ENCODE measurements around the gene ASB6. TPM values are rescaled to one million over a fixed set of nuclear protein-coding genes. Genes with fewer than 3 reads are reported as not detected.

The ASB6 gene, protein sequence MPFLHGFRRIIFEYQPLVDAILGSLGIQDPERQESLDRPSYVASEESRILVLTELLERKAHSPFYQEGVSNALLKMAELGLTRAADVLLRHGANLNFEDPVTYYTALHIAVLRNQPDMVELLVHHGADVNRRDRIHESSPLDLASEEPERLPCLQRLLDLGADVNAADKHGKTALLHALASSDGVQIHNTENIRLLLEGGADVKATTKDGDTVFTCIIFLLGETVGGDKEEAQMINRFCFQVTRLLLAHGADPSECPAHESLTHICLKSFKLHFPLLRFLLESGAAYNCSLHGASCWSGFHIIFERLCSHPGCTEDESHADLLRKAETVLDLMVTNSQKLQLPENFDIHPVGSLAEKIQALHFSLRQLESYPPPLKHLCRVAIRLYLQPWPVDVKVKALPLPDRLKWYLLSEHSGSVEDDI
- 13.1 and 23.2 TPM in 2 replicates for polyA plus RNA-seq (2011; rRNA removed)
- polyA minus RNA-seq (2011; rRNA and poly(A)+ RNA removed), result 6.7 and 10.5 TPM in 2 replicates

GRCh38 chr9:129641750-129642585, at the start of gene ASB6:
TSS of gene ASB6 (minus strand) at chr9:129642151. CDS start at chr9:129641999, 152 bp downstream.
- TF ChIP-seq, protein P1, sequence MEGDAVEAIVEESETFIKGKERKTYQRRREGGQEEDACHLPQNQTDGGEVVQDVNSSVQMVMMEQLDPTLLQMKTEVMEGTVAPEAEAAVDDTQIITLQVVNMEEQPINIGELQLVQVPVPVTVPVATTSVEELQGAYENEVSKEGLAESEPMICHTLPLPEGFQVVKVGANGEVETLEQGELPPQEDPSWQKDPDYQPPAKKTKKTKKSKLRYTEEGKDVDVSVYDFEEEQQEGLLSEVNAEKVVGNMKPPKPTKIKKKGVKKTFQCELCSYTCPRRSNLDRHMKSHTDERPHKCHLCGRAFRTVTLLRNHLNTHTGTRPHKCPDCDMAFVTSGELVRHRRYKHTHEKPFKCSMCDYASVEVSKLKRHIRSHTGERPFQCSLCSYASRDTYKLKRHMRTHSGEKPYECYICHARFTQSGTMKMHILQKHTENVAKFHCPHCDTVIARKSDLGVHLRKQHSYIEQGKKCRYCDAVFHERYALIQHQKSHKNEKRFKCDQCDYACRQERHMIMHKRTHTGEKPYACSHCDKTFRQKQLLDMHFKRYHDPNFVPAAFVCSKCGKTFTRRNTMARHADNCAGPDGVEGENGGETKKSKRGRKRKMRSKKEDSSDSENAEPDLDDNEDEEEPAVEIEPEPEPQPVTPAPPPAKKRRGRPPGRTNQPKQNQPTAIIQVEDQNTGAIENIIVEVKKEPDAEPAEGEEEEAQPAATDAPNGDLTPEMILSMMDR (IDR thresholded peaks at IDR 0.05; ENCODE audit: insufficient read depth, low read depth, low read length), result peak; percentile 83
- ChIA-PET CTCF (interaction anchor here (0.5 to 6.2 kb wide), 32 partner anchors 10 to 1543 kb away, joined by 3 to 79 read pairs (median 4); partner anchors contain the start of genes NTMT1 and PRRX2), POLR2A (no interaction called here)
- Histone ChIP-seq H3K36me3 (ENCODE audit: control insufficient read depth, insufficient read depth, low read length) (peaks cover 27% of the 10 kb centered on the region), H3K27me3 (ENCODE audit: control insufficient read depth, insufficient read depth, low read length) (no peaks in the 10 kb centered on the region), H3K4me3 (ENCODE audit: low read depth, low read length) (peak within 1 kb of the TSS; percentile 98)
- DNase-seq (ENCODE audit: low read depth), result peak; percentile 69

DNA sequence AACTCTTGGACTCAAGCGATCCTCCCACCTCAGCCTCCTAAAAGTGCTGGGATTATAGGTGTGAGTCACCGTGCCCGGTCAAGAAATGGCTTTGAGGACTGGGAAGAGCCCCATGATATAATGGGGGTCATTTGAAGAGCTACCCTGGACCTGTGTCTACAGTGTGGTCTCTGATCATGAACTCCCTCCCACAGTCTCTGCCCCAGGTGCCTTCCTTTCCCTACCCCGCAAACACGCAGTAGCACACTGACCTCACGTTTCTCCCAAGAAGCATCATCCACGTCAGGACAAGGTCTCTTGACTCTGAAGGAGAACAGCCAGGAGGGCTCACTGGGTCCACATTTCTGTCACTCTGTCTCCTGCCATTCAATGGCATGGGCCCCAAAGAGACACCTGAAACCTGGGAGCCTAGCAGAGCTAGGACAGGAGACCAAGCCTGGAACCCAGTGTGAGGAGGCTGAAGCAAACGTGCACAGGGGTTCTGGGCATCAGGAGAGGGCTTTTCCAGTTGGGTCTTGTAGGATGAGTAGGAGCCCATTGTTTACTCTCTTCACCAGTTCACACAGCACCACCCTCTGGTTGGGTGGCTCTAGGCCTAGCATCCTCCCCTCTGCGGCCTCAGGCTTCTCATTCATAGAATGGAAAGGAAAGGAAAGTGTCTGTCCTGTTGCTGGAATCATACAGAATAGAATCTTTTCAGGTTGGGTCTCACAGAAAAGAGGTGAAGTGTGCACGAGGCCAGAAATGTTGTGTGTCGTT, 46.5 kb upstream of the ASB6 start:
- Histone ChIP-seq H3K36me3 (ENCODE audit: control insufficient read depth, insufficient read depth, low read length) (peaks cover 4% of the 10 kb centered on the region), H3K4me3 (ENCODE audit: low read depth, low read length) (no peak overlapping the region), H3K27me3 (ENCODE audit: control insufficient read depth, insufficient read depth, low read length) (no peaks in the 10 kb centered on the region)
- TF ChIP-seq, protein P1 (IDR thresholded peaks at IDR 0.05; ENCODE audit: insufficient read depth, low read depth, low read length), result no peak
- ChIA-PET POLR2A (no interaction called here), CTCF (no interaction called here)
- no peak for DNase-seq (ENCODE audit: low read depth)

DNA sequence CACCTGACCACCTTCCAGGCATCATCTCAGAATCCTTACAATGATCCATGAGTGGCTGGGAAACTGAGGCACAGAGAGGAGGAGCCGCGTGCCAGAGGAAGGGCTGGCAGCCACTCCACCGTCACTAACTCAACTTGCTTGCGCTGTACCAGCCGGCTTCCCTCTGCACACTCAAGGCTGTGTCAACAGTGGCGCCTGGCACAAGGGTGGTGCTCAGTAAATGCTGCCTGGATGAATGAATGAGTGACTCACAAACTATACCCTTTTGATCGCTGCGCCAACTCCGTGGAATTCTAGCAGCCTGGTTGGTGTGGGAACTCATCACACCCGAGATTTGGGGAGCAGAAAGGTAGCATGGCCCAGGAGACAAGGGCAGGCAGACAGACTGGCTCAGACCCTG, 45.4 kb upstream of the ASB6 start:
- no peaks in the 10 kb centered on the region for H3K27me3 ChIP-seq (ENCODE audit: control insufficient read depth, insufficient read depth, low read length)
- peaks cover 4% of the 10 kb centered on the region for H3K36me3 ChIP-seq (ENCODE audit: control insufficient read depth, insufficient read depth, low read length)
- TF ChIP-seq, protein P1 (IDR thresholded peaks at IDR 0.05; ENCODE audit: insufficient read depth, low read depth, low read length), result no peak
- ChIA-PET CTCF (no interaction called here), POLR2A (no interaction called here)
- H3K4me3 ChIP-seq (ENCODE audit: low read depth, low read length), result no peak overlapping the region
- DNase-seq (ENCODE audit: low read depth), result no peak

DNA sequence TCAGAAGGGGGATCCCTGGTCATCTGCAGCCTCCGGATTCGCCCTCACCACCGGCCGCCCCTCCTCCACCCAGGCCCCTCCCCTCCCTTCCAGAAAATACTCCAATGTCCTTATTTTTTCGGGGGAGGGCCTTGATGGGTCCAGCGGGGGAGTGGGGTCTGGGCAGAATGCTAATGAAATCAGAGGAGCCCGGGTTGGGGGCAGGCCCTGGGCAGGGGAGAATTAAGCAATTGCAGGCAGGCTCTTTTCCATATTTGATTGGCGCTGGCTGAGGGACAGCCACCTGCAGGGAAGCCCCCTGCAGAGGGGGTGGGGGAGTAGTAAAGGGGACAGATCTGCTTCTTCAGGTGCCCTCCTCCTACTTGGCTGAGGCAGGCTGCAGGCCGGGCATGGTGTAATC, 44.8 kb upstream of the ASB6 start:
- H3K36me3 ChIP-seq (ENCODE audit: control insufficient read depth, insufficient read depth, low read length), result peaks cover 3% of the 10 kb centered on the region; the same call in 1 of the 2 replicates
- H3K27me3 ChIP-seq (ENCODE audit: control insufficient read depth, insufficient read depth, low read length), result no peaks in the 10 kb centered on the region
- CTCF ChIA-PET, result interaction anchor here (0.9 to 1.1 kb wide), 3 partner anchors 10 to 51 kb away, joined by 3 to 4 read pairs (median 3); no protein-coding TSS in a partner anchor
- no peak for DNase-seq (ENCODE audit: low read depth)
- POLR2A ChIA-PET, result no interaction called here
- no peak overlapping the region for H3K4me3 ChIP-seq (ENCODE audit: low read depth, low read length)
- TF ChIP-seq, protein P1 (IDR thresholded peaks at IDR 0.05; ENCODE audit: insufficient read depth, low read depth, low read length), result no peak
